T-helper 9 cell (primary cell): ENCODE data around the gene SLC1A4.
"Not testable (repeated sequence)": the region's sequence is repeated elsewhere in the genome, so short reads cannot be mapped to it uniquely, and the experiment has no call there.

ENCODE experiments used
- DNase-seq: peaks from one replicate; pipeline ENCODE4 v3.0.0-alpha.2; 2020
- total RNA-seq, 2 donors: gene quantifications; one replicate each; lab custom pipeline; 2026; lab: John Stamatoyannopoulos, UW

The SLC1A4 gene
- total RNA-seq, result 8.9 to 80.2 reads per million in 2 donors

DNA sequence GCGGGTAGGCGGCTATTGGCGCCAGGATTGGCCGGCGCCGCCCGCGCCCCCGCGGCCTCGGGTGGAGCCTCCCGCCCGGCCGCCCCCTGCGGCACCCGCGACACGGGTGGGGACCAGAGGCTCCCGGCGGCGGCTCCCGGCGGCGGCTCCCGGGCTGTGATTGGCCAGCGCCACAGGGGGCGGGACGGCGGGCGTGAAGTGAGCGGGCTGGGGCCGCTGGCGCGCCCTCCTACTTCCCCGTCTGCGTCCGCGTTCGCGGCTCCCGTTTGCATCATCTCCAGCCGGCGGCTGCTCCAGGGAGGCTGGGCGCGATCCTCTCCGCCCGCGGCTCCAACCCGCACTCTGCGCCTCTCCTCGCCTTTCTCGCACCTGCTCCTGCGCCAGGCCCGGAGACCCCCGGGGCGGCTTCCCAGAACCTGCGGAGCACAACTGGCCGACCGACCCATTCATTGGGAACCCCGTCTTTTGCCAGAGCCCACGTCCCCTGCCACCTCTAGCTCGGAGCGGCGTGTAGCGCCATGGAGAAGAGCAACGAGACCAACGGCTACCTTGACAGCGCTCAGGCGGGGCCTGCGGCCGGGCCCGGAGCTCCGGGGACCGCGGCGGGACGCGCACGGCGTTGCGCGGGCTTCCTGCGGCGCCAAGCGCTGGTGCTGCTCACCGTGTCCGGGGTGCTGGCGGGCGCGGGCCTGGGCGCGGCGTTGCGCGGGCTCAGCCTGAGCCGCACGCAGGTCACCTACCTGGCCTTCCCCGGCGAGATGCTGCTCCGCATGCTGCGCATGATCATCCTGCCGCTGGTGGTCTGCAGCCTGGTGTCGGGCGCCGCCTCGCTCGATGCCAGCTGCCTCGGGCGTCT is at the start of gene SLC1A4:
Gene SLC1A4, plus strand, starts transcription at position 274 of the 856 bp plus-strand sequence. Its CDS starts 245 bp downstream, at position 519.
- DNase-seq, result peak; percentile 65

DNA sequence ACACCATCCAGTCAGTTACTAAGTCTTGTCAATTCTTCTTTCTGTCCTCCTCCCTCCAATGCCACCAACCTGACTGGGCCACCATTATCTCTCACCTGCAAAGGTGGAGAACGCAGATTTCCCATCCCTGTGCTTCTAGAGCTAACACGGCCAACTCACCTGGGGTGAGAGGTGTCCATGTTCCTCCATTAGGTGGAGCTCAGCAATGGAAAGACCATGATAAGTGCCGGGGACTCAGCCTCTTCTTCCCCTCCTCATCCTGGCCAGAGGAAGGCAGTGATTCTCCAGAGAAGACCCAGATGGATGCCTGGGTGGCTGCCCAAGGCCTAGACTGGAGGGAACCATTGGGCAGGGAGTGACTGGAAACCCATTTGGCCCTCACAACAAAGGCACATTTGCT is 48.1 kb upstream of the SLC1A4 start:
- DNase-seq, result no peak

DNA sequence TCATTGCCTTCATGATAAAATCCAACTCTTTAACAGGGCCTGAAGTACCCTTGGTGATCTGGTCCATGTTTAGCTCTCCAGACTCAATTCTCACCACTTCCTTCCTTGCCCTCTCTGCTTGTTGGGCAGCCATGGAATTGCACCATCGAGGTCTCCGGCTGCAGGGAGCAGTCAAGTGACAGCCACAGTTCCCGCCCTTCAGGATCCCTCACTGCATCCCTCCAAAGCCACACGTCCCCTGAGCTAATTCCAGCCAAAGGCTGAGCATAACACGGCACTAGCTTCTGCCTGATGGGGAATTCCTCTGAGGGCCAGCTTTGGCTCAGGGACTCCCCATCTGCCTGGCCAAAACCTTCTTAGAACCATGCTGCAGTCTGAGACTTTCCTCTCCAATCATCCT is 47.4 kb upstream of the SLC1A4 start:
- DNase-seq, result no peak

DNA sequence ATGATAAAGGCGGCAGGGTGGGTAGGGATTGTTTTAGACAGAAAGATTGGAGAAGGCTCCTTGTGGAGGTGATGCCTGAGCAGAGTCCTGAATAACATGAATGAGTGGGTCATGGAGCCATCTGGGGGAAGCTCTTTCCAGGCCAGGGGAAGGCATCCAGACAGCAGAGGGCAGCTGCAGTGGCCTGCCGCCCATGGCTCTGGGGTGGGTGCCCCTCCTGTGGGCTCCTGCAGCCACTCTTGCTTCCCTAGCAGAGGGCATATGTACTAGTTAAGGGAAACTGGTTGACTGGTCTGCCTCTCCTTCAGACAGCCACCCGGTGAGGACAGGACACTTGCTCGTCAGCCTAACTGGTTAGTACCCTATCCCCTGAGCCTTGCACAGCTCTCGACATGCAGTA is 46.5 kb upstream of the SLC1A4 start:
- DNase-seq, result no peak

DNA sequence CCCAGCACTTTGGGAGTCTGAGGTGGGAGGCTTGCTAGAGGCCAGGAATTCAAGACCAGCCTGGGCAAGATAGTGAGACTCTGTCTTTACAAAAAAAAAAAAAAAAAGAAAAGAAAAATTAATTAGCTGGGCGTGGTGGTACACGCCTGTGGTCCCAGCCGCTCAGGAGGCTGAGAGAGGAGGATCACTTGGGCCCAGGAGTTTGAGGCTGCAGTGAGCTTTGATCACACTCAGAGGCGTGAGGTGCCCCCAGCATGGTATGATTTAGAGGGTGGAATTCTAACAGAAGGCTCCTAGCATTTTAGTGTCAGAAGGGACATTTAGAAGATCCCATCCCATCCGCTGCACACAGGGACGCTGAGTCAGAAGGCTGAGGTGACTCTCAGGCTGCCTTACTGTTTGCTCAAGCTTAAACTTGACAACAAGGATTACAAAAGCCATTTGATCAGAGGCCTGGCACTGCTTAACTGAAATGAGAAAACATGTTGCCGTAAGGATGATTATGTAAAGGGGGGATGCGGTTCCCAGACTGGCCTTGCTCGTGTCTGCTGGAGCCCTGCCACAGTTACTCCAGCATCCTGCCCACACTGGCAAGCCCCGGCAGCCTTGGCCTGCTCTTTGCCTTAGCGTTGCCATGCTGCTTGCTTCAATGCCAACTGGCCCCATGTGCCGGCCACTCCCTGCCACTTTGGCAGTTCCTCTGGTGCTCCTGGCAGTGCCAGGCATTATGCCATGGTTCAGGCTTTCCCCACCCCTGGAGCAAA is 45.6 kb upstream of the SLC1A4 start:
- DNase-seq, result no peak

DNA sequence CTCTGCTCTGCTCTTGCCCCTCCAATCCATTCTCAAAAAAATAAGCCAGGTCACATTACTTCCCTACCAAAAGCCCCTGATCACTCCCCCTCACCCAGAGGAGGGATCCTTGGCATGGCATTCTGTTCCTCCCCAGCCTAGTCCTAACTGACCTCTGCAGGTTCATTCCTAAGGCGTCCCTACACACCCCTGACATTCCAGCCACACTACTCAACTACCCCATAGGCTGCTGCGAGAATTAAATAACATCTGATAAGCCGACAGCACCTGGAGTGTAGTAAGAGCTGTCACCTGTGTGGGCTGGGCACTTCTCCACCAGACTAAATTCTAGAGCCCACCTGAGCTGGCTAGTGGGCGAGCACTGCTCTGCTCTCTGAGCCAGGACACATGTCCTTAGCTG is 44.7 kb upstream of the SLC1A4 start:
- DNase-seq, result no peak

DNA sequence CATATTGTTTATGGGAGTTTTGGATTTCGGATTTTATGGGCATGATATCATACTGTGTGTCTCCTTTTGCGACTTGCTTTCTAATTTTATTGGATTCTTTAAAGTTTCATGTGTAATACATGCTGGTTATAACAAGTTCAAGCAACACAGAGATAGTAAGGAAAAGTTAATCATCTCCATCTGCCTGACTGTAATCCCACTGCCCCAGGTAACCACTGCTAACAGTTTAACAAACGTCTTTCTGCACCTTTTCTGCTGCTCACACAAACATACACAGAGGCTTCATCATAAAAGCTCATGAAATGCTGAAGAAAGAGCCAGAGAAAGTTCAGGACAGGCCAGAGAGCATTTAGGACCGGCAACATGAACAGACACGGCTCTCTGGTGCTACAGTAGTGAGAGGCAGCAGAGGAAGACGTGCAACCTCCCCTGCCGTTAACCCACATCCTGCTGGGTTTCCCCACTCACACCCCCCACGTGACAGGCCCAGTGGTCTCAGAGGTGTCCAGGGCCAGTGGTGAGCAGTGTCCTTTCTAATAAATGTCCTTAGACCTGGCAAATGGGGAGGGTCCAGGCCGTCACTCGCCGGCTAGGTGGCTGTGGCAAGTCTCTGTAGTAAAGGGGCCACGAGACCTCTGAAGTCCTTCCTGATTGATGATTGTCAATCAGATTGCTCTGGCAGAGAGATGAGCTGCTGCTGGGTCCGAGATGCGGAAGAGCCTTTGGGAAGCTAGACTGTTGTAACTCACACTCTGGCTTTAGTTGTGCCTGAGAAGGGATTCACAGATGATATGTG is 43.0 kb upstream of the SLC1A4 start:
- DNase-seq, result peak; percentile 14

DNA sequence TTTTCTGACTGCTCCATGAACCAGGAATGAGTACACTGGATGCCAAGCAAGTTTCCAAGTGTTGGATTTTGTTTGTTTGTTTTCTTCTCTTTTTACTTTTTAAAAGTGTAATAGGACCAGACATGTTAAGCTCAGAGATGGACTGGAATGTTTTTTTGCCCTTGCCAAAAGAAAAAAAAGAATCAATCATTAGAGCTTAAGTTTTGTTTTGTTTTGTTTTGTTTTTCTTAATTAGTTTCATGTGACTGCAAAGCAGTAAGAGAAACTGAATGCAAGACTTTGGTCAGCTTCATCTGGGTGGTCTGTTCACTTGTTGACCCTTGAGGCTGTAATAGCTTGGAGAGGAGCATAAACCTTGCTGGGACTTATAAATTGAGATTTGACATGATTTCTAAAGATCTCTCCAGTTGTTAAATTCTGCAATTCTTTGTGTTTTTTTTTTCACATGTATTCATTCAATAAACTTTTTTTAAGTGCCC is 42.4 kb upstream of the SLC1A4 start:
- DNase-seq, result no peak

DNA sequence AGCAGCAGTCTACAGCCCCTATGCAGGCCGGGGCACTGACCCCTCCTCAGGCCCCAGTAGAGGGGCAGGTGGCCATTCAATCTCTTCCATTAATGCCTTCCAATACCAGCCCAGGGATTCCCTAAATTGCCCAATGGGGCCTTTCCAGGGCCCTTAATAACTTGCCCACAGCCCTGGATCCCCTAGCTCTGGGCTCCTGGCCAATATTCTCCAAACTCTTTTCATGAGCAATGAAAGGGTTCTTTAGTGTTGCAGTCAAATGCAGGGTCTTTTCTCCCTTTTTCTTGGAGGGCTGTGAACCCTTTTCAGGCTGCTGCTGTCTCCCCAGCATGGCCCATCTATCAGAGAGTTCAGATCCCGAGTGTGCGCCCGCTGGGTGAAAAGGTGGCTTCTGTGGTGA is 41.3 kb upstream of the SLC1A4 start:
- no peak for DNase-seq

DNA sequence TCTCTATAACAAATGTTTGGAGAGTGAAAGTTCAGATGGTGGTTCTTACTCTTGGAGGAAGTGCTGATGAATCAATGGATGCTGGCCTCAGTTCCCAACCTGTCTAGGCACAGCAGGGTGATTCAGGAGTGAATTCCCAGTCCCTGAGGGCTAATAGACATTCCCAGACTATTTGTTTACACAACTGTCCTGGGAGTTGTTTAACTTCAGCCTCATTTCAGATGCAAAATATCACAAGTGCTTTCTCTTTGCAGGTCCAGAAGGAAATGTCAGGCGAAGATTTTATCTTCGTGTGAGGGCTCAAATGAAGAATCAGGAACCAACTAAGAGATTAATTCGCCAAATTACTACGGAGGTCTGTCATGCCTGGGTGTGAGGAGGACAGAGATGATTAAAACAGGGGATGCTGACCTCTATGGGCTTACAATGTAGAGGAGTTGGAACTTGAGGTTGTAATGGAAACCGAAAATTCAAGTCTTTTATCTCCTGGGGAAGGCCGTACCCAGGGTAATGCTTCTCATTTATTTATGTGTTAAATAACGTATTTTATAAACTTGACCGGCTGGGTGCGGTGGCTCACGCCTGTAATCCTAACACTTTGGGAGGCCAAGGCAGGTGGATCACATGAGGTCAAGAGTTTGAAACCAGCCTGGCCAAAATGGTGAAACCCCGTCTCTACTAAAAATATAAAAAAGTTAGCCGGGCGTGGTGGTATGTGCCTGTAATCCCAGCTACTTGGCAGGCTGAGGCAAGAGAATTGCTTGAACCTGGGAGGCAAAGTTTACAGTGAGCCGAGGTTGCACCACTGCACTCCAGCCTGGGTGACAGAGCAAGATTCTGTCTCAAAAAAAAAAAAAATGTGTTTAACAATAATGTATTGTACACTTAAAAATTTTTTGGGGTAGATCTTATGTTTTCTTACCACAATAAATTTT is 38.7 kb upstream of the SLC1A4 start:
- no peak for DNase-seq

DNA sequence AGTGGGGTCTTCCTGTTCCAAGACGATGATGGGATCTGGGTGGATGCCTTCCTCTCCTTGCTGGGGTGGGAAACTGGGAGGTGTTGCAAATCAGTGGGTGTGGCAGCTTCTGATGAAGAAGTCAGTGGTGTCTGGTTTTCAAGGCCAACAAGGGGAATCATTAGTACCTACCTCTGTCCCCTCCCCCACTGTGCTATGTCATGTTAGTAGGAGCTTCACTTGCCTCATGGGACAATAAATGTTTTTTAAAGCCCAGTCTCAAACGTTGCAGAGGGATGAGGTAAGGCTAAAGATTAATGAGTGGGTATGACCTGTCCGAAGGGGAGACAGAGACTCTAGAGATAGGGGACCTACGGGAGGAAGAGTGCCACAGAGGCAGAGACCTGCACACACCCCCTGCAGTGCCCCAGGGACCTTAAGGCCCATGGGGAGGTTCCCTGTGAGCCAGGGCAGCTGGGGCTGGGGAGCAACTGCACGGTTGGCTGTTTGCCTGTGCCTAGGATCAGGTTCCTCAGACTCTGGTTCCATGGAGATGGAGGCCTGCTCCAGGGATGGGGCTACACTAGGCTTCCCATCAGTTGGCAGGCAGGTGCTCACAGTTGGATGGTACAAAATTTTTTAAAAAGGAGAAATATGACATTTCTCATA is 37.8 kb upstream of the SLC1A4 start:
- DNase-seq, result no peak

DNA sequence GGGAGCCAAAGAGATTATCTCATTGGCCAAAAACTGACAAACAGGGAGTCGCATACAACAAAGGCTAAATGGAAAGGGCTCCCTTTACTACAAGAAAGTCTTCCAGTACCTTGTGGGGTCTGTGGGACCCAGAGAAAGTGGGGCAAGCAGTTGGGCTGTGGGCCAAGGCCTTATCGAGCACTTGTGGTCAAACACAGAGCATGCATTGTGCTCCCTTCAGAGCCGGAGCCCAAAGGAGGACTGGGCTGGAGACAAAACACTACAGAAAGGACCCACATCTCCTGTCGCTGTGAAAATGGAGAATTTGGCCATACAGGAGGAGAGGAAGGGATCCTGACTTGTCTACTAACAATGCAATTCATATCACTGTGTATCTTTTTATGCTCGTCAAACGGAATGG is 37.1 kb upstream of the SLC1A4 start:
- no peak for DNase-seq

DNA sequence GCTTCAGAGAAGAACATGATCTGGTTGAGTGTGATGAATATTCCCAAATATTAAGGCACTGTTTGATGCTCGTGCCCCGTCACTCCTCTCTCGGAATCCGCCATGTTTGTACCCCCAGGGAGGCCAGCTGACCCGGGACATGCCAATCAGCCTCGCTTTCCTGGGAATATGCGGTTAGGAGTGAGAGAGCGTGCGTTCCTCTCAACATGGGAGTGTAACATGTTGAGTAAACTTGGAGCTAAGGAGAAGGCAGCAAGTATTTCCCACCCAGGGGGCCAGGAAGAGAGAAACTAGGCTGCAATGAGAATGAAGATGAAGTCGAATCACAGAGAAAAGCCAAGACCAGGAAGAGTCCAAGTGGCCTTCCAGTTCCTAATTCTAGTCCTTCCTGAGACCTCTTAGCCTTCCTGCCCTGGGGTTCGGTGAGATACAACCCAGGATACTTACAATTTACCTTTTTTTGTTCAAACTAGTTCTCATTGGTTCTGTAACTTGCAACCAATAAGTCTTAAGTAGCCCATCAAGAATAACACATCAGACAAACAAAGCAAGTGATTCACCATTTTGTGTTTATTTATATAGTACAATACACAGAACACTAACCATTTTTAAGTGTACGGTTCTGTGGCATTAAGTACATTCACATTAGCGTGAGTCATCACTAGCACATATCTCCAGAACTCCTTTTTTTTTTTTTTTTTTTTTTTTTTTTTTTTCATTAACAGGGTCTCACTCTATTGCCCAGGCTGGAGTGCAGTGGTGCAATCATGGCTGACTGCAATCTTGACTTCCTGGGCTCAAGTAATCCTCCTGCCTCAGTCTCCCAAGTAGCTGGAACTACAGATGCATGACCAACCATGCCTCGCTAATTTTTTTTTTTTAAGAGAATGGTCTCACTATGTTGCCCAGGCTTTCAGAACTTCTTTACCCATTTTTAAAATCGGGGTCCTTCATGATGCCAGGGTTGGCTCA is 36.4 kb upstream of the SLC1A4 start:
- DNase-seq, result no peak

DNA sequence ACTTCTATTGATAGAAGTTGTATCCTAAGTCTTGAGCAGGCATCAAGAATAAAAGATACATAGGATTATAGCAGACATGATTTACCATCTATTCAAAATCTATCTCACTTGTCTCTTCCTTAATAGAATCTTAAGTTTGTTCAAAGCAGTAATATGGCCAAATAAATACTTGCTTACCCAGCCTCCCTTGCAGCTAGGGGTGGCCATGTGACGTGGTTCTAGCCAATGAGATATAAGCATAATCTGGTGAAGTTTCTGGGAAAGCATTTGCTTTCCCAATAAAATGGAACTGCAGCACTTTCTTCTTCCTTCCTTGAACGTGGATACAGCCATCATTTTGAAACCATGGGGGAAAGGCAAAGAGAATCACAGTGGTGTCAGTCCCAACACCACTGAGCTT is 33.7 kb upstream of the SLC1A4 start:
- no peak for DNase-seq

DNA sequence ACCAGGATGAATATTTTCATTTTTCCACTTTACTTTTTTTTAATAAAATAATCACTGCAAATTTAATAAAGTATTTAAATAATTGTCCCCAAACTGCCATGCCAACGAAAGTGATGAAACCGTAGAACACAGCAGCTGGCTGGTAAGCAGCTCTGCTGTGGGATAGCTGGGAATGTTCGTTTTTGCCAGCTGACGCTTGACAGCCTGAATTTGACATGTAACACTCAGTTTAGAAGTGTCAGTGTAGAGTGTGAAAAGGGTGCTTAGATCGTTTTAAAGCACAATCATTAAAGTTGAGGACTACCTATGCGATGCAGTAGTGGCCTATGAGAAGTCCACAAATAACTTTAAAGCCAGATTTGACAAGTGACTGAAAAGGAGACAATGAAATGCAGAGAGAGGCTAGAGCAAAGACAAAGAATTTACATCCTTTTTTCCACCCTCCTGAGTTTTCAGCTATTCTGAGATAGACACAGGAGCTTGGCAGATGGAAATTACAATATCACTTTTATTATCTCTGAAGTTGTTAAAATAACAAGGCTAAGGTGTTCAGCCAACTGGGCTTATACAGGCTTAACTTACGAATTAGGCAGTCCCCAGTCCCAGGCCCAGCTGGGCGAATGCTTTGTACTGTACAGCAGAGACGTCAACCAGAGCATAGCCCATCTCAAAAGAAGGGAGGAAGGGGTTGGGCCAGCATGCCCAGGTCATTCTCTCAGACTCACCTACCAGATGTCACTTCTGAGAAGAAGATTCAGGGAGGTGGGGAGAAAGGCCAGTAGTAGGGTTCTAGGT is 31.9 kb upstream of the SLC1A4 start:
- no peak for DNase-seq

DNA sequence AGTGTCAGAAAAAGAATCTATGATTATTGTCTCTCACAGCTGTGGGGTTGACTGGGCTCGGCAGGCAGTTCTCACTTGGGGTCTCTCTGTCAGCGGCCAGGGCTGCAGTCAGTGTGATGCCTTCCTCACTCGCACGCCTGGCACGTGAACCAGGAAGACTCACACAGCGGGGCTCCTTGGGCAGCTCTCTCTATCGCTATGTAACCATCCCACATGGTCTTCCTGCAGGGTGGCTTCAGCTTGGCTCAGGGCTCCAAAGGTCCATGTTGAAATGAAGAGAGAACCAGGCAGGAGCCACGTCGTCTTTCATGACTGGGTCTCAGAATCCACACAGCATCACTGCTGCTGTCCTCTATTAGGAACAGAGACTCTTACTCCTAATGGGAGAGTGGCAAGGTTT is 30.6 kb upstream of the SLC1A4 start:
- no peak for DNase-seq

DNA sequence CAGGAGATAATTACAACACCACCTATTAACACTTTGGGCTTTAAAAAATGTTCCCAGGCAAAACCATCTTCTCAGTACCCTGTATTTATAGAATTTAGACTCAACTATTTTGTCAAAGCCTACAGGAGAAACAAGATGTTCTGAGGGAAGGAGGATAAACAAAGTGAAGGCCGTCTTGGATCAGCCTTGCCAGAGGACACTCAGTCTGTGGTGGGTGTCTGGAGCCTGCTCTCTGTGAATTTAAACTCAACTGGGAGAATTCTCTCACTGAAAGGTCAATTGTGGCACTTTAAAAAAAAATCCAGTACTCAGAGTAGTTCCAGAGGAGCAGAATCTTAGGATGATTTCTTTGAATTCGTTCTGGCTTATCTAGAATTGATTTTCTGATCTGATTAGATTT is 28.4 kb upstream of the SLC1A4 start:
- DNase-seq, result no peak

DNA sequence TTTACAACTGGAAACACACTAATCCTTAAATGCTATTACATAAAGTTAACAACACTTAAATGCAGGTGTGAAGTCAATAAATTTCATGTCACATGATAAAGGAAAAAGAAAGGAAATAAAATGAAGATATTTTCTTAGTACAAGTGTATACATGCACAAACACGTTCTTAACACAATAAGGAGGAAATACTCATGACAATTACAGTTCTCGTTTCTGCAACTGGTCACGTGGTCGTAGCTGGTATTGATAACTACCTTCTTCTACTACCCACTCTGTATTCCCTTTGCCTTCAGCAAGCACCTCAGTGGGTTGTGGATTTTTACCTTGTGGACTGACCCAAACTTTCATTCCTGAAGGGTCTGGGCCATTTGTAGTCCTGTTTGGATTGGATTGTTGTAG is 26.1 kb upstream of the SLC1A4 start:
- DNase-seq, result not testable (repeated sequence)

DNA sequence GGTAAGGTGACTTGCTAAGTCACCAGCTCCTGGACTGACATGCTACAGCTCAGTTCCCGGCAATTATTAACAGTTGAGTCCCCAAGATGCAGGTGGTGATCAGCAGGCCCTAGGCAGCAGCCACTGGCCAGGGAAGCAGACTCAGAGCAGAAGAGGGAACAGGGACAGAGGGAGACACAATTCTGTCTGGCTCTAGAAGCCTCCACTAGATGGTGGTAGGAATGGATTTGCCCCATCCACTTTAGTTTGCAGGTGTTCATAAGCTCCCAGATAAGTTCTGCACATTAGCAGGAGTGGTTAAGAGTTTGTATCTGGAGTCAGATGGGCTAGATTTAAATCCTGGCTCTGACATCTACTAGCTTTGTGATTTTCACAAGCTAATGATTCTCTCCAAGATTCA is 25.5 kb upstream of the SLC1A4 start:
- no peak for DNase-seq
